GM12874 (cell line): ENCODE data around the gene RMC1.

Experiments
- TF ChIP-seq, protein P1 (sequence below): IDR thresholded peaks from 2 replicates; pipeline ENCODE4 v1.5.1; 2011; ENCODE audit warnings: low read depth, mild to moderate bottlenecking, control low read depth, low read length, moderate library complexity; ENCODE audit not compliant: insufficient read depth

Gene RMC1

GRCh38 chr18:23519734-23520133 lies 16.4 kb downstream of the RMC1 start:
- TF ChIP-seq, protein P1, sequence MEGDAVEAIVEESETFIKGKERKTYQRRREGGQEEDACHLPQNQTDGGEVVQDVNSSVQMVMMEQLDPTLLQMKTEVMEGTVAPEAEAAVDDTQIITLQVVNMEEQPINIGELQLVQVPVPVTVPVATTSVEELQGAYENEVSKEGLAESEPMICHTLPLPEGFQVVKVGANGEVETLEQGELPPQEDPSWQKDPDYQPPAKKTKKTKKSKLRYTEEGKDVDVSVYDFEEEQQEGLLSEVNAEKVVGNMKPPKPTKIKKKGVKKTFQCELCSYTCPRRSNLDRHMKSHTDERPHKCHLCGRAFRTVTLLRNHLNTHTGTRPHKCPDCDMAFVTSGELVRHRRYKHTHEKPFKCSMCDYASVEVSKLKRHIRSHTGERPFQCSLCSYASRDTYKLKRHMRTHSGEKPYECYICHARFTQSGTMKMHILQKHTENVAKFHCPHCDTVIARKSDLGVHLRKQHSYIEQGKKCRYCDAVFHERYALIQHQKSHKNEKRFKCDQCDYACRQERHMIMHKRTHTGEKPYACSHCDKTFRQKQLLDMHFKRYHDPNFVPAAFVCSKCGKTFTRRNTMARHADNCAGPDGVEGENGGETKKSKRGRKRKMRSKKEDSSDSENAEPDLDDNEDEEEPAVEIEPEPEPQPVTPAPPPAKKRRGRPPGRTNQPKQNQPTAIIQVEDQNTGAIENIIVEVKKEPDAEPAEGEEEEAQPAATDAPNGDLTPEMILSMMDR, result no peak

- TF ChIP-seq, protein P1, result no peak
These were observed 18.0 kb downstream of the RMC1 start for GRCh38 chr18:23521271-23521670.

- TF ChIP-seq, protein P1, result no peak
These were observed 18.6 kb downstream of the RMC1 start for GRCh38 chr18:23521907-23522306.

GRCh38 chr18:23523429-23524212 lies 20.3 kb downstream of the RMC1 start:
- TF ChIP-seq, protein P1, result no peak

DNA sequence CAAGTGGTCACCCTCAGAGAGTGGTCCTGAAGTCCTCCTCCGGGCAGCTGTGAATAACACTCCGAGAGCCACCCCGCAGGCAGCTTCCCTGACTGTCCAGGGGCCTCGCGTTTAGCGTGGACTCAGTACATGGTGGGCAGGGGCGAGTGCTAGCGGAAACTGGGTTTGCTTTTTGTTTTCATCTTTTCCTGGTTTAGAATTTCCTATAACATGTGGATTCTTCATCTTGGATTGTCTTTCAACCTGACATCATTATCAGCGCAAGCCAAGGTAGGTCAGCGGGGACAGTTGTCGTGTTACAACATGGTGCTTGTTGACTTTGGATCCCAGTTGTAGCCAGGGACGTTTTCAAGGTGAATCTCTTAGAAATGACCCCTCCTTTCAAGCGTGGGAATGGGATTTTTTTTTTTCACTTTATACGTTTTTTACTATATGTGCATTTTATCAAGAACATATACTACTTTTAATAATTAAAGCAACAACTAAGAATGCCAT lies 20.9 kb downstream of the RMC1 start:
- TF ChIP-seq, protein P1, result no peak

DNA sequence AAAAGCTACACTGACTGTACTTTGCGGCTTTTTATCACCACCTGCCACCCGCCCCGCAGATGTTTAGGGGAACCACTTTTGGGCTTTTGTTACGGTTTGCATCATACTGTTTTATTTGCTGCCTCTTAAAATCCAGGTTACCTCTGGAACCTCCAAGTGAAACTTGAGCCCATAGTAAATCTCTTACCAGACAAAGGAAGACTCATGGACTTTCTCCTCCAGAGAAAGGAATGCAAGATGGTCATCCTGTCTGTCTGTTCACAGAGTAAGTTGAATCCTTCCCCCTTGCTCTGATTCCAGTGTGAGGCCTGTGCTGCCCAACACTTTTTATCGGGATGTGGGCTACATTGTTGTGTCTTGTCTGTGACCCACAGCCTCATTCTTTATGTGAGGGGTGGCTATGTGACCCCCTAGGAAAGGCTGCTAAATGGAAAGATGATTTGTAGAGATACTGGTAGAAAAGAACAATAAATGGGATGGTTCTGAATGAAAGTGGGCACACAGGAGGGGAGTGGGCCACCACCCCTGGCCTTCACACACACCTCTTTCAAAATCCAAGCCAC lies 23.3 kb downstream of the RMC1 start:
- TF ChIP-seq, protein P1, result no peak

- TF ChIP-seq, protein P1, result no peak
These were observed 25.5 kb downstream of the RMC1 start for GRCh38 chr18:23528580-23529472.
